Measurements from ENCODE around the gene TMEM244.
"Not testable (repeated sequence)": the region's sequence is repeated elsewhere in the genome, so short reads cannot be mapped to it uniquely, and the experiment has no call there.

The TMEM244 gene, protein sequence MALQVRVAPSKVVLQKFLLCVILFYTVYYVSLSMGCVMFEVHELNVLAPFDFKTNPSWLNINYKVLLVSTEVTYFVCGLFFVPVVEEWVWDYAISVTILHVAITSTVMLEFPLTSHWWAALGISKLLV

DNA sequence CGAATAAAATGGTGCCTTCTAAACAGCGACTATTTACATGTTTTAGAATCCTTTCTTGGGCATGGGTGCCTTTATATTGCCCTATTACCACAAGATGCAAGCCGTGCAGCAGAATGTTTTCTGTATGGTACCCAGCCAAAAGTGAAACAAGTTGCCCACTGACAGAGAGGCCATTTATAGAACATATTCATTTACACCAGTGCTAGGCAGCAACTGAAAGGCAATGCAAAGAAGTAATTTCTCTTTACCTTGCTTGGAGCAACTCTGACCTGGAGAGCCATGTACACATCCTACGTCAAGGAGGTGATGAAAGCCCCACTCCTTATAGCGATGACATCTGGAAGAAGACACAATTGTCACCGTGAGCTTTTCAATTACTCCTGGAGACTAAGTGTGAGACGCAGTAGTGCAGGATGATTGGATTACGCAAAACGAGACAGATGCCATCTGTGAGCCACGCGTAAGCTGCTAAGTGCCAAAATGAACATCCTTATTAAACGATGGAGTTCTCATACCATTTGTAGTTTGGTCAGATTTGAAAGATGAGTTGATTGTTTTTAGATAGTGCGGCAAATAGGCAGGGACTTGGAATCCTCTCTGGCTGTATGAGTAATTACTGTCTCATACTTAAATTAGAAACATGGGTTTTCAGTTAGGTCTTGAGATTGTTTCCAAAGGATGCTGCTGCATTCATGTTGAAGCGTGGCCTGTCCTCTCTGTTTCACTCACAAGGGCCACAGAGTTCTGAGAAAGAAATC is at the start of gene TMEM244:
TMEM244 (minus strand) TSS at position 408 of the 758 bp plus-strand sequence; CDS start at position 281, 127 bp downstream.
- DNase-seq: no peak

DNA sequence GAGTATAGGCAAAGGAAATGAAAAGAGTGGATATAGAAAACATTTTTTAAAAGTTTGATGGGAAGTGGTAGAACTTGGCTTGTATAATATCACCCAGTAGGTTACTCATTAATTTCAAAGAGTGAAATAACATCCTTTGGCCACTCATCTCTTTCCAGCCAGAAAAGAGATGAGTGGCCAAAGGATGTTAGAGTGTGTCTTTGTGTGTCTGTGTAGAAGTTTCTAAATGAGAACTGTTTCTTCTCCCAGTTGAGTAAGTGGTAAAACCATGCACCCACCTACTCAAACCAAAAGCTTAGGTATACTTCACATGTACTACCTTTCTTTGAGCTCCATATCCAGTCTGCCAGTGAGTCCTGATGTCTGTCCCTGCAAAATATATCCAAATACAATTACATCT is 47.7 kb upstream of the TMEM244 start:
- no peak for DNase-seq

DNA sequence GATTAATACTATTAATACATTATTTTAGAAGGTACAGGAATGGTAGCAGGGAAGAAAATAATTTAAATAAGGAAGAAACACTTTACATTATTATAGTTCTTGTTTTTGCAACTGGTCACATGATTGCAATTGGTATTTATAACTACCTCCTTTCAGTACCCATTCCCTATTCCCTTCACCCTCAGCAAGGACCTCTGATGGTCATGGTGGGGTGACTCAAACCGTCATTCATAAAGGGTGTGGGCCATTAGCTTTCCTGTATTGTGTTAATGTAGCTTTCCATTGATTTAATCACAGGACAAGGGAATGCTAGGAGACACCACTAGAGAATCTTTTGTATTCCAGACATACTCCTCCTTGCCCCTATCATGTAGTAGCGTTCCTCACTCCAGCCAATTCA is 47.2 kb upstream of the TMEM244 start:
- no peak for DNase-seq

DNA sequence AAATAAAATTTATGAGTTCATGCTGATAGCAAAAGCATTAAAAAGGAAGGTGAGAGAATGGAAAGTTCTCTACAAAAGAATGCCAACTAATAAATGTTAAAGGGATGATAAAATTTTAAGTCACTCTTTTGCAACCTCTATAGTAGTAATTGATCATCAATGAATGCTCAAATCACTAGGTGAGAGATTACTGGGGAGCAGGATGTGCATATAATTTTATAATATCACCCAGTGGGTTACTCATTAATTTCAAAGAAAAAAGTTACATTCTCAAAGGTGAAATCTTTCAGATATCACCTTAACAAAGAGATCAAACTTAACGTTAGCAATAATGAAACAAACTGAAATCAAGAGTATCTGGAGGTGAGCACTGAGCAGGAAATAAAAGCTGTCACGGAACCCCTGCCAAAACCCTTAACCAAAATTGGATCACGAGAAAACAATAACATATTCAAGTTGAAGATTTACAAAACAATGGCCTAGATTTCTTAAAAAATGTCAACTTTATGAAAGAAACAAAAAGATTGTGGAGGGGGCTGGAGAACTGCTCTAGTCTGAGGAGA is 45.5 kb upstream of the TMEM244 start:
- no peak for DNase-seq

DNA sequence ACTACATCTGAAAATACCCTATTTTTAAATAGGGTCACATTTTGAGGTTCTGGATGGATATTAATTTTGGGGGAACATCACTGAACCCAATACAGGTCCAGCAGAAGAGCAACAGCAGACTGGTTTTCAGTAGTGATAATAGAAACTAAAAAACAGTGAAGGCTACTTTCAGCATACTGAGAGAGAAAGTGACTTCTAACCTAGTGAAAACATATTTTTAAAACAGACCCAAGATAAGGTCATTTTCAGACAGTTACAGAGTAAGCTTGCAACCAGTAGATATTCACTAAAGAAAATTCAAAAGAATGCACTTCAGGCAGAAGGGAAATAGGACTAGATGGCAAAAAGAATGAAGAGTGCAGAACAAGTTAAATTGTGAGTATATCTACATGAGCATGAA is 42.0 kb upstream of the TMEM244 start:
- DNase-seq: no peak

DNA sequence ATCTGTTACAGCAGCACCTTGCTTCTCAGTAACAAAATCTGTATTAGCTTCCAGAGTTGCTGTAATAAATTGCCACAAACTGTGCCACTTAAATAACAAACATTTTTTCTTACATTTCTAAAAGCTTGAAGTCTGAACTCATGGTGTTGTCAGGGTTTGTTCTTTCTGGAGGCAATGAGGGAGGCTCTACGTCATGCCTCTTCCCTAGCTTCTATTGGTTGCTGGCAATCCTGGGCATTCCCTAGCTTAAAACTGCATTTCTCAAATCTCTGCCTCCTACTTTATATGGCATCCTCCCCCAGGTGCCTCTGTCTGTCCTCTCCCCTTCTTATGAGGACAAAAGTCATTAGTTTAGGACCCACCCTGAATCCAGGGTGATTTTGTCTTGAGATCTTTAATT is 41.6 kb upstream of the TMEM244 start:
- DNase-seq: no peak

DNA sequence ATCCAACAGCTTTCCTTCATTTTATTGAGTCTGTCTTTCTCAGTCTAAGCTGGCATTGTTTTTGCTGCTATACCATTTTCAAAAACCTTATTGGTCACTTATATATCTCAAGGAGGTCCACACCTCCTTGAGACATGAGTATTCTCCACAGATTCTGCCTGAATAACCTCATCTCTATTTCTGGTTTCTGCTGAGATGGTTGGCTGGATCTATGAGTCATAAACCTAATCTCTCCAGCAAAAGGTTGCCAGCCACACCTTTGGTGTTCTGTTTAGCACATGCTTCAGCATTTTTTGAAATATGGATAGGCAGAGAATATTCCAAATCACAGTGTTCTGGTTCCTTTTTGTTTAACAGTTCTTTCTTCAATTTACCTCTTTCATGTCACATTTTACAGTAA is 40.8 kb upstream of the TMEM244 start:
- DNase-seq: no peak

DNA sequence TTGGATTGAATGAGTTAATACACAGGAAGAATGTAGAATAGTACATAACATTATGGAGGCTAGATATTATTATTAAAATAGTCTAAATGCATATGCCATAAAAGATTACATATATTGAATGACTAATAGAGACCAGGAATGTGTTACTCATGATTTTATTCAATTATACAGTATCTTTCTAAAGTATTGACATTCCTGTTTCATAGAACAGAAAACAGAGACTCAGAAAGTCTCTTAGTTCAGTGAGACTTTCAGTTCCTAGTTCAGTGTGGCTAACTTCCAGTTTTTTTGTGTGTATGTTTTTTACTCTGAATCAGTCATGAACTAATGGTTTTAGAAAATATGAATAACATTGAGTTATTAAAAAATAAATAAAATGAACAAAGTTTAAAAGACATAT is 34.6 kb upstream of the TMEM244 start:
- DNase-seq: no peak

DNA sequence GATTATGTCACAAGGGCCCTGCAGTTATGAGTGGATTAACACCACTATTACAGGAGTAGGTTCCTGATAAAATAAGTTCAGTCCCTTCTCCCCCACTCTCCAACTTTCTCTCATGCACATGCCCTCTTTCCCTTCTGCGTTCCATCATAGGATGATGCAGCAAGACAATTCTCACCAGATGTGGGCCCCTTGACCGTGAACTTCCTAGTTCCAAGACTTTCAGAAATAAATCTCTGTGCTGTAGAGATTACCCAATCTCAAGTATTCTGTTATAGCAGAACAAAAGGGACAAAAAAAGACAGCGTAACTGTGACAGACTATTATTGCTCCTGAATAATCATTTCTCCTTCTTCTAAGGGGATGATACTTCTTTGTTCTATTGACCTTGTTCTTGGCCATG is 33.8 kb upstream of the TMEM244 start:
- DNase-seq: no peak

DNA sequence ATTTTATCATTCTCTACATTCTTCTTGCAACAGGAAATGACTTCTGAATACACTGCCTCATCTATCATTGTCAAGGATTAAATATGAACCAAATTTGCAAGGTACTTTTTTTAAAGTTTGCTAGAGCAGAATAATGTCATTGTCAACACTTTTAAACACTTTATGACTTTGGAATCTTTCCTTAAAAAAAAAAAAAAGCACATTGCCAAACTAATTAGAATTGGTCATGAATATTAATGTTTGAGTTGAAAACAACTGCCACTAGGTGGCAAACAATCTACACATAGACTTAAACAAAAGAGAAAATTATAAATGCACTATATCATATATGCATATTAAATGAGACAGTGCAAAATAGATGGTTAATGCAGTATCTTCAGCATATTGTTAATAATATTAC is 32.5 kb upstream of the TMEM244 start:
- DNase-seq: no peak

DNA sequence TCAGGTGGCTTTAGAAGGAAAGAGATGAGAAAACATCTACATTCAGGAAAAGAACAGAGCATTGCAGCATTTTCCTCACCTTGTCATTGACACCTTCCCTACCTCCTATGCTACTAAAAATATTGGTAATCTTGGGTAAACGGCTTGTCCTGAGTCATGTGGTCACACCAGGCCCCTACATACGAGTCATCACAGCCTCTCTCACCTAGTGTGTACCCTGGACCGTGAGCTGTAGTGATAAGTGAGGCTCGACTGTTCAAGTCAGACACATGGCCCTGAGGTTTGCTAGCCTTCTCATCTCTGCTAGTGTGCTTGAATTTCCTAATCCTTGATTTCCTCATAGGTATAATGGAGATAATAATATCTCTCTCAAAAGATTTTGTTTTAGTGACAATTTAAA is 29.6 kb upstream of the TMEM244 start:
- DNase-seq: no peak

DNA sequence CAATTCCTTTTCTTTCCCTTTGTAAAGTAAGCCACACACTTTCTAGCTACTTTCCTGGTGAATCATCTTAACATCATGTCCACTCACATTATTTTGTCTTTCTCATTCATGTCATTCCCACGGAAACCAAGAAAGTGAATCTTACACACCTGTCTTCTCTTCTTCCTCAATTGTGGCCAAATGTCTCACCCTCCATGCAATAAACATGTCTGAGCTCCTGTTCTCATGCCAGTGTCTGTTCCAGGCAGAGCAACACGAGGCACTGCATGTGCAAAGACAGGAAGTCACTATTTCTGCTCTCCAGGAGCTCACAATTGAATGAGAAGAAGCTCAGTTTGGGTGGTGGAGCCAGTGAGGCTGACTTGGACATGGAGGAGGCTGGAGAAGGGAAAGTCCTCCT is 29.0 kb upstream of the TMEM244 start:
- no peak for DNase-seq

DNA sequence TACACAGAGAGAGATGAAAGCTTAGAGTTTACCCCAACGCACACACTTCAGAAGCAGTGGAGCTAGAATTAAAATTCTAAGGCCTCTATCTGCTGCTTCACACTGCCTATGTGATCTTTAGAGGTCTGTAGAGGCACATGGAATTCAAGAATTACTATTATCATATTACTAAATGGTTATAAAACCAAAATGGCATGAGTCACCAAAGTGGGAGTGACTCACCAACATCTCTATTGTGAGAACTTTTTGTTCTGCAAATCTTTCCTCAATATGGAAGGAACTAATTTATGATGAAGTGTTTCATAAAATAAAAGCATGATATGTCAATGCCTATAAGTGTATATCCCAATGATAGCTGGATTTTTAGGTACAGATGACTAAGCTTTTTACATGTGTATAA is 28.5 kb upstream of the TMEM244 start:
- DNase-seq: no peak

DNA sequence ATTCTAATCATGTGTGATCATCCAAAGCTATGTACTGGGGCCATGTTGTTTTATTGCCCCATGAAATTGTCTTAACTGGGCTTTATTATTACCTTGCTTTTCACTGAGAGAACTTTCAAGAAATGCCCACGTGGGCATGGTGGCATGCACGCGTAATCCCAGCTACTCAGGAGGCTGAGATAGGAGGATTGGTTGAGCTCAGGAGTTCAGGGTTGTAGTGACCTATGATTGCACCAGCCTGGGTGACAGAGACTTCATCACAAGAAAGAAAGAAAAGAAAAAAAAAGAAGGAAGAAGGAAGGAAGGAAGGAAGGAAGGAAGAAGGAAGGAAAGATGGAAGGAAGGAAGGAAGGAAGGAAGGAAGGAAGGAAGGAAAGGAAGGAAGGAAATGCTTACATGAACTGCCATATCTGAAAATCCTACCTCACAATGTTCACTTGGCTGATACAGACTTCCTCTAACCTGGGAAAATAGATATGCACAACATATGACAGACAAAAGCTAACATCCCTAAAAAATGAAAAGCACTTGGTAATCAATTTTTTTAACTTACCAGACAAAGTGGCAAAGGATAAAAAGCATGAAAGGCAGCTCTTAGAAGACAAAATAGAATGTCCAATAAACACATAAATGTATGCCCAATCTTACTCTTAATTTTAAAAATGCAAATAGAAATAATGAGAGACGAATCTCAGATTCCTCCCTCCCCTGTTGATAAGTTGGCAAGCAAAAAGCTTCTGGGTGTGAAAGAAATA is 25.5 kb upstream of the TMEM244 start:
- DNase-seq: no peak

DNA sequence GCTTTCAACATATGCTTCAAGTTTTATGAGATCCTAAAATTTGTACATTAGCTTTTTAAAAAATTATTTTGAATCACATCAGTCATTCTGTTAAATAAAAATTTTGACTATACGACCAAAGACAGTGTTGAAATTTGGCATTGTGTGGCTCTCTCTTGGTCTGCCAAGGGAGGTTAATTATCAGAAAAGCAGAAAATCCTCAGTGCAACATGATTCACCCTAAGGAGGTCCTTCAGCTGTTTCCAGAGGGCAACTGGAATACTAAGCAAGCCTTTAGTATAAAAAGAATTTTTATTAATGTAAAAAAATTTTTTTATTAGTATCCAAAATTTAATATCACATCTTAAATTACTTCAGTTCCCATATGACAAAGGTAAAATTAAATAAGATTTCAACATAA is 23.1 kb upstream of the TMEM244 start:
- no peak for DNase-seq

DNA sequence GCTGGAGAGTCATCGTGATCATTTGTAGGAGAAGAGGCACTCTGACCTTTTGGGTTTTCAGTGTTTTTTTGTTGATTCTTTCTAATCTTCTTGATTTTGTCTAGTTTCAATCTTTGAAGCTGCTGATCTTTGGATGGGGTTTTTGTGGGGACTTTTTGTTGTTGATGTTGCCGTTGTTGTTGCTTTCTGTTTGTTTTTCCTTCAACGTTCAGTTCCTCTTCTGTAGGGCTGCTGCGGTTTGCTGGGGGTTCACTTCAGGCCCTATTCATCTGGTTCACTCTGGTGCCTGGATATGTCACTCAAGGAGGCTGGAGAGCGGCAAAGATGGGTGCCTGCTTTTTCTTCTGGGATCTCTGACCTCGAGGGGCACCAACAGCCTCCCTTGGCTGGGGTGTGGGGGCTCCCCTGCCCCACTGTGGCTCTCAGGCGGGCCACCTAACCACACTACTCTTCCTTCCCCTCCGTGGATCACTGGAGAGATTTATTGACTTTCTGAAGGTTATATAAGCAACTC is 21.5 kb upstream of the TMEM244 start:
- DNase-seq: no peak

DNA sequence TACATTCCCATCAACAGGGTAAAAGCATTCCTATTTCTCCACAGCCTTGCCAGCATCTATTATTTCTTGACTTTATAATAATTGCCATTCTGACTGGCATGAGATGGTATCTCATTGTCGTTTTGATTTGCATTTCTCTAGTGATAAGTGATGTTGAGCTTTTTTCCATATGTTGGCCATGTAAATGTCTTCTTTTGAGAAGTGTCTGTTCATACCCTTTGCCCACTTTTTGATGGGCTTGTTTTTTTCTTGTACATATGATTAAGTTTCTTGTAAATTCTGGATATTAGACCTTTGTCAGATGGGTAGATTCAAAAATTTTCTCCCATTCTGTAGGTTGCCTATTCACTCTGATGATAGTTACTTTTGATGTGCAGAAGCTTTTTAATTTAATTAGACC is 16.8 kb upstream of the TMEM244 start:
- DNase-seq: not testable (repeated sequence)

DNA sequence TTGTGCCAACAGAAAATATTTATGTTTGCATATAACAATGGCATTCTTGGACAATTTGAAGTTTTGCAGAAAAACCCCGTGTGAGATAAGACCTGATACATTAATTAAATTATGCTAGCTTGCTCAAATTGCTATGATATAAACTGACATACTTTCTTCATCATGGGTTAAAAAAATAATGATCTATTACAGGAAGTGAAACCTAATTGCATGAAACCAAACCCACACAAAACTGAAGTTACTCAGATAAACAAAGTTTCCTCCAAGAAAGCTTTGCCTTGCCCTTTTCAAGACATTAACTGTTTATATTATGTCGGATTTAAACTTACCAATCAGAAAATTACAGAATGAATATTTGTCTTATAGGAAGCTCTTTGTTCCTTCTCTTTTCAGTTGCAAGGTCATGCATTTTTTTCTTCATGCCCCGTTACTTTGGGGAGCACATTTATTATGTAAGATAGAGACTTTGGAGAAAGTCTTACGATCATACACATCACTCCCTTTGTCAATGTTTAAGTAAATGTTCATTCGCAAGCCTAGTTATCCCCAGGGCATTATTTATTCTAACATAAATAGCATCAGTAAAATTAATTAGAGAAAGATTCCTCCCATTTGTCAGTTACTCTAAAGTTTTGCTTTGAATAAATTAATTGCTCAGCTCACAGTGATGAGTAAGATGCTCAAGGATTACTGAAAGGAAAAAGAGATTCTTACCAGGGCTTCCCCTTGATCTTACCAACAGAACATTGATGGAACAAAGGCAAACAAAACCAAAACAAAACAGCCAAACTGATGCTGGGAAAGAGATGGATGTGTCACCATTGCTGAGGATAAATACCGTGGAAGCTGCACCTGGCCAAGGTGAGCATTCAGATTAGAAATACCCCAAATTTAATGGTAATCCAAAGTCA is 14.8 kb upstream of the TMEM244 start:
- DNase-seq: no peak

DNA sequence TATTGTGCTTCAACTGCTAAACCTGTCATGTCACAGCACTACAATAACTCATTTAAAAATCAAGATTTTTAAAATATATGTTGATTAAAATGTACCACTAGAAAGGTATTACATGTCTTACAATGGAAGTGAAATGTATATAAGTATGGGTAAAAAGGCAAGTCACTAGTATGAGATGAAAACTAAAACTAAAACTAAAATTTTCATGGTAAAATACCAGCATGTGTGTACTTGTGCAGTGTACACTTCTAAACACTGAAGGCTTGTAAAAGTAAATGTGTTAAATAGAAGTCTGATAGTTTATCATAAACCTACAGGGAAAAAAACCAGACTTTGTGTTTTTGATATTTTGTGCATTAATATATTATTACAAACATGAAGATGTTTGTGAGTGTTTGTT is 13.7 kb upstream of the TMEM244 start:
- no peak for DNase-seq

DNA sequence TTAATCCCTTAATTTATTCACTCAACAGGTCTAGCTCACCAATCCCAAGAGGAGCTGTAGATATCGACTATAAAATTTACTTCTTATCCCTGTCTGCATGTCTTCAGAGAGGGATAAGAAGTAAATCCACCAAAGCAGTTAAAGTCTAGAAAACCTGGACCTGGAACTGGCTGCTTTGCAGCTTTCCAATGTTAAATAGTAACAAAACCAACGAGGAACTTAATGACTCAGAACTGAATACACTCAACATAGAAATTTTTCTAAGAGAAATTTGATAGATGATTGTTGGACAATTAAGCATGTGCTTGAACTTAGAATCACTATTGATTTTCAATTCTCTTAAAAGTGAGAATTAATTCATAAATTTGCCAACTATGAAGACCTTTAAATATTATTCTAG is 11.5 kb upstream of the TMEM244 start:
- DNase-seq: no peak

DNA sequence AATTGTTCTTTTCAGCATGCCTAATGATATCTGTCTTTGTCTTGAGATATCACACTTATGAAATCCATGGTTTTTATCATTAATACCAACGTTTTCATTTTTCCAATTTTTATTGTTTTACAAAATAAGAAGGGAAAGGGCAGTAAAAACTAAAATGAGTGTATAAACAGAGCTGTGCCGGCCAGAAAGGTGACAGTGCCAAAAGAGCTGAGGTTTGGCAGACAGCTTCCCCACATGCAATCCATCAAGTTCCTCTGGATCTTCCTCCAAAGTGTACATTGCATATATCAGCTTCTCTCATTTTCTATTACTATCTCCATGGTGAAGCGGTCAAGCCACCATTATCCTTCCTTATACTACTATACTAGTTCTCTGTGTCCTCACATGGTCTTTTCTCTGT is 10.1 kb upstream of the TMEM244 start:
- no peak for DNase-seq

DNA sequence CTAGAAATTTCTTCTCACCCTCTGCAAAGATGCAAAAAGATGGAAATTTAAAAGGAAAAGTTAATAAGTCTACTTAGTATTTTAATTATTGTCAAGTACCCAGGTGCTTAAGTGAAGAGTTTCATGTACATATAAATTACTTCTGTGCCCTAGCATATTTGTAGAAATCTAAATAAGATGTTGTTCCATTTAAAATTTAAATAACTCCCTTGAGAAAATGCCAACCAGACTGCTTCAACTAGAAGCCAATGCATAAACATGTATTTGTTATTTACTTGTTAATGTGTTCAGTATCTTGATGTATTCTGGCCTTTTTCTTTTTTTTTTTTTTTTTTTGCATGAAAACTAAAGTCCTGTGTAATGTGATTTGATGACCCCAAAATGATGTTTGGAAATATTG is 6.3 kb upstream of the TMEM244 start:
- no peak for DNase-seq

DNA sequence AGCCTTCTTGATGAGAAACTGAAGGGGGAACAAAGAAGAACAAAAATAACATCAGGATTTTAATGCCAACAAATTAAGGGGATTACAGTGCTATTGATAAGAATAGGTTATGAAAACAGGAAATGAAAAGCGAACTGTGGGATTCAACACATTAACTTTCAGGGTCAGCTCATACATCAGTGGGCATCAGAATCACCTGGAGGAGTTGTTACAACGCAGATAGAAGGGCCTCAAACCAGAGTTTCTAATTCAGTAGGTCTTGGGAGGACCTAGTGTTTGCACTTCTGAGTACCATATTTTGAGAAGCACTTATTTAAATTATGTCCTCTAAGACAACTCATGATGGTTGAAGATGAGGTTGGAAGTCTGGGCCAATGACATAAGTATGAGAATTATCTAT is 5.6 kb upstream of the TMEM244 start:
- no peak for DNase-seq

Data from activated CD4-positive, CD25-positive, alpha-beta regulatory T cell treated with anti-CD3 and anti-CD28 coated beads, Interleukin-2, amount 50 U/mL, for 72 hours (primary cell).